ELF-1 (cell line): ENCODE results near the gene UTP4.
A peak's percentile ranks its signal among the peaks of the same experiment; 100 is the strongest.

Experiments used
- DNase-seq: peaks from one replicate; pipeline ENCODE4 v3.0.0-alpha.2; 2016; ENCODE audit warnings: low read depth, low spot score

Gene UTP4

DNA sequence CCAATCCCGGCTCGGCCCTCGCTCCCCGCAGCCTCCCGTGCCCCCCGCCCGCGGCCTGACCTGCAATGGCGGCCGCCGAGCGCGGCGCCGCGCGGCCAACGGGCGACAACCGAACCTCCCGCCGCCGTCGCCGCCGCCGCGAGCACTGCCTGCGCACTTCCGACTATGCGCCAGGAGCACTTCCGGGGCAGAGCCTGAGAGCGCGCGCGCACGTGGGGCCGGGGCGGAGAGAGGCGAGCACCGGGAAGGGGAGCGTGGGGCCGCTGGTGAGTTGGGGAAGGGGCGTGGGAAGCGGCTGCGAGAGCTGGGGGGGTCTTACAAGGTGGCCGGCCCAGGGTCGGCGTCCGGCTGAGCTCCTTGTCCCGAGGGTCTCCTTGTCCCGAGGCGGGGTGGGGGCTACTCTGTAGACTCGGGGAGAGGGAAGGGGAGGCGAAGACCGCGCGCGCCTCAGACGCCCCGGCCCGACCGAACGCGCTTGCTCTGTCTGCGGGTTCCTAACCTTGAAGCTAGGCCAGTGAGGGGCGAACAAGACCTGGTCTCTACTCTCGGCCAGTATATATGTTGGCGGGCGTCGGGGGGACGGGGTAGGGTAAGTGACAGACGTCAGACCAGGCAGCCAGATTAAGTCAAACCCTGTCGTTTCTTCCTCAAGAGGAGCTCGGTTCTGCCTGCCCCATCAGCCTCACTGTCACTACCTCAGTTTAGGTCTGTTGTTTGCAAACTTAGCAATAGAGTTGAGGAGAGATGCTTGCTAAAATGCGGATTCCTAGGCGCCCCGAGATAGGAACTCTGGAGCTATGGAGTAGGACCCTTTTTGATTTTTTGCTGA is at the start of gene UTP4, which contains the start of gene CHTF8:
Gene UTP4 (plus strand): TSS at position 226 of the 829 bp plus-strand sequence. CDS start 811 bp downstream, outside the sequence.
Gene CHTF8 (minus strand): TSS at position 165 of the 829 bp plus-strand sequence. CDS start 11,130 bp downstream, outside the sequence.
- DNase-seq, result peak; percentile 73

DNA sequence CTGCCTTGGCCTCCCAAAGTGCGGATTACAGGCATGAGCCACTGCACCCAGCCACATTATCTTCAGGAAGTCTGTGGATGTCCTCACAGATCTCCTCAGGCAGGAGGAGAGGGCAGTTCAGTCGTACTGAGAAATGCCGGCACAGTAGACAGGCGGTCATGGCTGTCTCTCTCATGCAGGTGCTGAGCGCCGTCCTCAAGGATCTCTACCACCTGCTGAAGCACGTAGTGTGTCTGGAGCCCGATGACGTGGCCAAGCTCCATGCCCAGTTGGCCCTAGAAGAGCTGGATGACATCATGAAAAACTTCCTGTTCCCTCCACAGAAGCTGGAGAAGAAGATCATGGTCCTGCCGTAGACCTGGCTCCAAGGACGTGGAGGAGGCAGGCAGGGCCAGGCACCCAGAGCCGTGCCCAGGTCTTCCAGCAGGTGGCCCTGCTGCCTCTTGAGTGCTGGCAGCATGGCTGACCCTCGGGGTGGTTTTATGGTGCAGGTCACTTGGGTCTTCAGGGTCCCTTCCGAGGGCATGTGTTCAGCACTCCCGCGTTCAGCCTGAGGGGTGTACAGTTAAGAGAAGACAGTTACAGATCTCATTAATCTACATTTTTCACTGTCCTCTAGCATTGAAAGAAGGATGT is 49.0 kb upstream of the UTP4 start:
- peak; percentile 48 for DNase-seq

DNA sequence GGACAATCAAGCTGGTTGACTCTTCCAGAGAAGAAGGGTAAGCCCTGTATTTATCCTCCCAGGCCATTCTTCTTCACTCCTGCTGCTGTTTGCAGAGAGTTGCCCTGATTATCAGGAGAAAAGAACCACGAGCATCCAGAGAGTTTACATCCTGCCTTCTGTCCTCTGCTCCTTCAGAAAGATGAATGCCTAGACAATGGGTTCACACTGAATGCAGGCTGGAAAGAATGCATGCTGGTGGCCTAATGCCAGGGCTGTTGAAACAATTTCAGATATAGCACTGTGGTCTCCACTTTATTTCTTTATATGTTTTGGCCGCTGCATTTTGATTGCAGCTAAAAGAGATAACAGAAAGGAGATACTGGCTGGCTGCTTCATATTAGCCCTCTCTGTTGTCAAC is 48.2 kb upstream of the UTP4 start:
- DNase-seq, result no peak

DNA sequence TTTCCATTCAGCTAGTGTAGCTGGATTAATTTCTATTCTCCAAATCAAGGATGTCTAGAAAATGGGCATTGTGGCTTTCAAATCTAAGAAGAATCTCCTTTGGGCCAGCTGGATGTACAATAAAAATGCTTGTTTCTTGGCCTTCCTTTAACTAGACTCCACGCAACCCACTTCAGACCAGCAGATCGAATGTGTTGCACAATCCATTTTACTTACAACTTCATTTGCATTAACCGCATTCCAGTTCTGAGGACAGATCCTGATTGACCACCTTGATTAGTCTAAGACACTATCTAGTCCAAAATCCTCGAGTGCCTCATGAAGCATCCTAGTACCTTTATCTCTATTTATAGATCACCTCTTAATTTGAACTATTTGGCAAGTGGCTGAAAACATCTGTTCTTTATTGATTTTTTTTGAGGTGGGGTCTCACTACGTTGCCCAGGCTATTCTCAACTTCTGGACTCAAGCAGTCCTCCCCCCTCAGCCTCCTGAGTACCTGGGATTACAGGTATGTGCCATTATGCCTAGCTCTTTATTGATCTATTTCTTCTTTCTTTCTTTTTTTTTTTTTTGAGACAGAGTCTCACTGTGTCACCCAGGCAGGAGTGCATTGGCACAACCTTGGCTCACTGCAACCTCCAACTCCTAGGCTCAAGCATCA is 47.3 kb upstream of the UTP4 start:
- no peak for DNase-seq

DNA sequence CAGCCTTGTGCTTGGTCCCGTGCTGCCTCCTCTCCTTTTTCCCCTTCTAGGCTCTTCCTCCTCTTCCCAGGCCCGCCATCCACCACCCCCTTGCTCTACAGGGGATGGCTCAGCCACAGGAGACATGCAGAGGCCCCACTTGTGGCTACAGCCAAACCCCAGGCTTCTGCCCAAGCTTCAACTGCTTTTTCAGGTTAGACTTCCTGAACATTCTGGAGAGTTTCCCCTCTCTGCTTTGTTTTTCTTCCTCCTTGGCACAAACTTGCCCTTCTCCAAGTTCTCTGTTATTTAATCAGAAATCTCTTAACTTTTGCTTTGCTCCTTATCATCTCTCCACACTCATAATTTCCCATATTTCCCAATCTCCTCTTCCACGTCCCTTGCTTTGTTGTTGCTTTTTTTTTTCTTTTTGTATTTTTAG is 45.3 kb upstream of the UTP4 start:
- DNase-seq, result no peak

DNA sequence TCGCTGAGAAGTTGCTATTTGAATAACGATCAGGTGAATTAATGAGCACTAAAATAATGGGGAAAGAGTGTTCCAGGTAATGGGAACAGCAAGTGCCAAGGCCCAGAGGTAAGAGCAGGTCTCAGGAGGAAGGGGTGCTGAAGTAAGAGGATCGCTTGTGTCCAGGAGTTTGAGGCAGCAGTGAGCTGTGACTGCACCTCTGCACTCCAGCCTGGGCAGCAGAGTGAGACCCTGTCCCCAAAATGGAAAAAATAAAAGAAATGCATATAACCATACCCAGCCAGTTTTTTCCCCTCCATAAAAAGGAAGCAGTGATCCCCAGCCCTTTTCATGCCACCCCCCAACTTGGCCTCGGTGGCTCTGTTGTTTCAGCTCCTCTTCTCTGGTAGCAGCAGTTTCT is 43.8 kb upstream of the UTP4 start:
- no peak for DNase-seq

DNA sequence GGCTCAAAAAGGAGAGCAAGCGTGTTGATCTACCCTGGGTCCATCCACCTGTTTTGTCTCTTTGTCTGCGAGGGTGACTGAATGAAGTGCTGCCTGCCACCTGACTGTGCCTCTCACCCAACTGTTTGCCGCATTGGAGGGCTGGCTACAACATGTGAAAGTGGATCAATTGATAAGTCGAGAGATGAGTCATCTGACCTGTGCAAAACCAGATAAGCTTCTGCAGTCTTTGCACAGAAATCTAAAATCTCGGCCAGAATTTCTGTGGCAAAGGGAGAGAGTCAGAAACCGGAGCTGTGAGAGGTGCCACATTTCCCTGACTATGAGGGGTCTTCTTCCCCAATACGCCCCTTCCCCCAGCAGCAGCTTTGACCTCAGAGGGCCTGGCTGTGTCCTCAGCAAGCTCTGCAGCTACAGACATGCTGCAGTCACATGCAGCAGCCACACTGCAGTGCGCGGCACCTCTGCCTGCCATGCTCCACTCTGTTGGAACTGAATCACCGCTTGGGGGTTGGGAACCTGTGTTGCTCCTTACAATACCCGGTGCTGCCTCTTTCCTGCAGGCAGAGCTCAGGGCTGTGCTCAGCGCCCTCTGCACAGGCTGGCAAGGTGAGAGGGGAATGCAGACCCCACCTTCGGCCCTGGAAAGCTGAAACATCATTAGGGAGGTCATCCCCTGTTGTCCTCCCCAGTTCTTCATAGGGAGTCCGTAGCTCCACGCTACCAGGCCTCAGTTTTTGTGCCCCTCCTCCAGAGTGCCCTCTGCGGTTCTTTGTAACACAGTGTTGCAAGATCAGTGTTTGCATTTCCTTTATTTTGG is 43.1 kb upstream of the UTP4 start:
- peak; percentile 64 for DNase-seq

DNA sequence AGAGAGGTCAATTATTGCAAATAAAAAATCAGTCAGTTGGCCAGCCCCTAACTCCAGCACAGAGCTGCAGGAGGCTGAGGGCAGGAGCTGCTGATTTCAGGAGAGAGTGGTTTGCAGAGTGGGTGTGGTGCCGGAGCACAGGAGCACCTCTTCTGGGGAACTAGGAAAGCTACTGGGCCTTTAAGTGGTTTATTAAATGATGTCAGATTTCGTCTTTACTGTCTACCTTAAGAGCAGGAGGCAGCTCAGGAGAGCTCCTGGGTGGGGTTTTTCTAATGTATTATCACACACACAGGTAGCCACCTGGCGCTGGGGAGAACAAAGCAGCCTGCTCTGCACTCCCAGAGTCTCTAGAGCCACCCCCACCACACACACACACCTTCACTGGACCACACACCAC is 38.5 kb upstream of the UTP4 start:
- no peak for DNase-seq

DNA sequence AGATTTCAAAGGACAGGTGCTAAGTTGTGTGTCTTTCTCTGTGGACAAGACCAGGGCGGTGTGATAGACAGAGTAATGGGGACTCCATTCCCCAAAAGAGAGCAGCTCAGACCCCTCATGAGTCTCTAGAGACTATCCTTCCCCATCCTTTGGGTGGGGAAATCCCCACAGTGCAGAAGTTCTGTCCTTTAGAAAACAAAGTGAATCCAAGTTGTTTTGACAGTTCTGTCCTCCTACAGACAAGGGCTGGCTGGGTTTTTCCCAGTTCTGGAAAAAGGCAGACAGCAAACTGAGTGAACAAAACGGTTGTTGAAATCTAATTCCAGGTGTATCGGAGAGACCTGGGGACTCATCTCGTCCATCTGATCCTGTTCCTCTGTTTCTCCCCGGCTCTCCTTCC is 37.9 kb upstream of the UTP4 start:
- DNase-seq, result no peak

DNA sequence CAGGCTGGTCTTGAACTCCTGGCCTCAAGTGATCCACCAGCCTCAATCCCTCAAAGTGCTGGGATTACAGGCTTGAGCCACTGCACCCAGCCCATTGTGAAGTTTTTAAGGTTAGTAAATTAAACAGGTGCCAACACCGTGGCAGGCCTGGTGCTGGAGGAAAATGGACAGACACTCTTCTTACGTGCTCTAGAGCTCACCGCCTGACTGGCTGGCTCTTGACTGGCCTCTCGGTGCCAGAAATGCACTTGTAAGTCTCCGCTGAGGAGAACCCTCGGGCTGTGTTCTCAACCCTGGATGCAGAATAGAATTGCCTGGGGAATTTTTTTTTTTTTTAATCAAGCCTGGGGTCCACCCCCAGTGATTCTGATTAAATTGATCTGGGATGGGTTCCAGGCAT is 37.3 kb upstream of the UTP4 start:
- no peak for DNase-seq

DNA sequence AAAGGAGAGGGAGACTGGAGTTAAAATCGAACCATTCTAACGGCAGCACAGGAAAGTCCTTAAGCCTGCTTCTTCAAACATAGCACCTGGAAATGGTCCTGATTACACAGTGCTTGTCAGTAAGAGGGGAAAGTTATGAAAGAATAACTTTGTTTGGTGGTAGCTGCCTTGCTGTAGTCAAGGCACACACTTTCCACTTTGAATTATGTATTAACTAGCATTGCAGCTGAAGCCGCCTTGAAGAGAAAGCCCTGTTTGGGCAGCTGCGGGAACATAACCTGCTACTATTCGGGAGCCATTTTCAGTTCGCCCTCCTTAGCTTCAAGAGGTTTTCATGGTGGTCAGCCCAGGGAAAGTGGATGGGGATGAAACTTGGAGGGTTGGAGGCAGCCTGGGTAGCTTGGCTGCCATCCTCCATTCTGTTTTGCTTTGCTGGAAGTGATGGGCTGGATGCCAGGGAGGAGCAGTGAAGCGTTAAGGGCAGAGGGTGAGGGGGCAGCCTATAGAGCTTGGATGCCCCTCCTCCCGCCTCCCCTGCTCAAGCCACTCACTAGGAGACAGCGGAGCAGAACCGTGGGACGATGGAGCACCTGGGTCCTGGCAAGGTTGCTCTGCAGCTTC is 32.3 kb upstream of the UTP4 start:
- DNase-seq, result no peak

DNA sequence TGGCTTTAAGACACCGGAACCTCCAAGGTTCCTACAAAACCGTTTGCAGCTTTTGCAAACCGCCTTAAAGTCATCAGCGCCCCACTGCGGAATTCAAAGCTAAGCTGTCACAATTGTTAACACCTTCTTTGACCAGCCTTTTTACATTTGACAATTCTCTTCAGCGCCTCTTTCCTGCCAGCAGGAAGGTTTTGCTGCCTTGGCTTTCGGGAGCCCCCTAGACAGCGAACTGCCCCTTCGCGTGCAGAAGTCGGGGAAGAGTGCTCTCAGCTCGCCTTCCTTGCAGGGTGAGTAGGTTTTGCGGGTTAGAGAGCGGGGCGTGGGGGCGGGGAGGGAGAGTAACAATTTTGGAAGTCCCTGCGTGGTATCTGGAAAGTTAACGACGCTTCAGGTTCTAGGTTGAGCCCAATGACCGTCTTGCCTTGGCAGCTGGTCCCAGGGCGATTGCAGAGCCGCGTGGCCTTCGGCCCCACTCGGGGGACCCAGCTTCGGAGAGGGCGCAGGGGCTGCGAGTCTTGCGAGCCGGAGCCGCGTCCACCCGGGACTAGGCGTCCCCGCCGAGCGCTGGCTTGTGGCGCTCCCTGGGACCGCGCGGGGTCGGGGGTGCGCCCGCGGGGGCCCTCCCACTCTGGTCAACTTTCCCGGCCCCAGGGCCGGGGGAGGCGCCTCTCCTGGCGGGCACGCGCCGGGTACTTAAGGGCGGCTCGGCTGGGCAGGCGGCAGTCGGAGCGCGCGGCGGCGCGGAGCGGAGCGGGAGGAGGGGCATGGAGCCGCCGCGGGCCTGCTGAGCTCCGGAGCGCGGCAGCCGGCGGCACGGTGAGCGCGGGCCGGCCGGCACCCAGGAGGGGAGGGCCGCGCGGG is 26.7 kb upstream of the UTP4 start, which contains the start of gene HAS3:
Gene HAS3 (plus strand): TSS at position 153 of the 861 bp plus-strand sequence. CDS start 3,743 bp downstream, outside the sequence.
- peak; percentile 83 for DNase-seq

DNA sequence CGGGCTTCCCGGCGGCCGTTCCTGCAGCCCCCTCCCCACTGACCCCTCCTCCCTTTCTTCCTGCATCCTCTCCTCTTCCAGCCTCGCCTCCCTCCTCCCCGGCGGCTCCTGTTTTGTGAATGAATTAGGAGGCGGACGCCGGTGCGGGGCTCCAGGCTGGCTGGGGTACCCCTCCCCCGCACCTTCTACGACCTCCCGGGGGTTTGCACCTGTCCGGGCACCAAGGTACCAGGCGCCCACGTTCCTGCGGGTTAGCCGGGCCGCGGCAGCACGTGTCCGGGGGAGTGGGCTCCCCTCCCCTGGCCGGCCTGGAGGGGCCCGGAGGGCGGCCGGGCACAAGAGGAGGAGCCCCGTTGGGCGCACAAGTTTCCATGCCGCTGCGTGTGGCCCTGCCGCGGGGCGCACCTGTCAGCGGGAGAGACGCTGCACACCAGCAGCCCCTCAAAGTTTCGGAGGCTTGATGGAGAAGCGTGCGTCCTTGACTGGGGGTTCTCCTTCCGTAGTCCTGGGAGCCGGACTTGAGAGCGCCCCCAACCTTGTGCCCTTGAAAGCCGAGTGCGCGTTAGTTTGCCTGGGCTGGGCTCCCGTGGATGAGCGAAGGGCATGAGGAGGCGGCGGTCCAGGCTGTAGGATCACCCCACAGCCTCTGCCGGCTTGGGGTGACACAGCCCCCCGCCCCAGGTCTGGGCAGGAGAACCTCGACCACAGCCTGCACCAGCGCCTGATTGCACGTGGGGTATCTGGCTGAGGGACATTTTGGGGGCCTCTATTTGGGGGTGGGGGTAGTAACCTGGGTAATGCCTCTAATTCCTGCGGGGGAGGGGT is 25.7 kb upstream of the UTP4 start:
- DNase-seq, result peak; percentile 51

DNA sequence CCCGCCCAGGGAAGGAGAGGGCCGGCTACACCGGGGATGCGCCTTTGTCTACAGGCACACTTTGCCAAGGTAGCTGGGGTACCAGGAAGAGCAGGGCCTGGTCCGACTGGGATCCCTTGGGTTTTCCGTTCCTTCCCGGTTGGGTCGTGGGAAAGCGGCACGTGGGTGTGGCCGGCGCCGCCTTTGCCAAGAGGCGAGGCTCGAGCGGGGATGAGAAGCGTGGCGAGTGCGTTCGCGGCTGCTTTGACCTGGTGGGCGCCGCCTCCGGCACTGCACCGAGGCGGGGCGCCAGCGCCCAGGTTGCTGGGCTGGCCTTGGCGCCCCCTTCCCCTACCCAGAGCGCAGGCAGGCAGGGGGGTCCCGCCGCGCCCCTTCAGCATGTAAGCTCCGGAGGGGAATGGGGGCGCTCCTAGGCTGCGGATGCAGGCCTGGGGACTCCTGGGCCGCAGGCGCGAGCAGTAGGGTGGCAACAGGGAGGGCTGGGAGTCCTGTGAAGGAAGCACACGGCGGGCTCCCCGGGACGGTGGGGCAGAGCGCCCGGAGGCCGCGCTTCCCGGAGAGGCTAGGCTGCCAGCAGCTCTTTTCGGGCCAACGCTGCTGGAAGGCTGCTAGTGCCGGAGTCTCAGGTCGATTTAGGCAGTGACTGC is 25.0 kb upstream of the UTP4 start:
- peak; percentile 39 for DNase-seq

DNA sequence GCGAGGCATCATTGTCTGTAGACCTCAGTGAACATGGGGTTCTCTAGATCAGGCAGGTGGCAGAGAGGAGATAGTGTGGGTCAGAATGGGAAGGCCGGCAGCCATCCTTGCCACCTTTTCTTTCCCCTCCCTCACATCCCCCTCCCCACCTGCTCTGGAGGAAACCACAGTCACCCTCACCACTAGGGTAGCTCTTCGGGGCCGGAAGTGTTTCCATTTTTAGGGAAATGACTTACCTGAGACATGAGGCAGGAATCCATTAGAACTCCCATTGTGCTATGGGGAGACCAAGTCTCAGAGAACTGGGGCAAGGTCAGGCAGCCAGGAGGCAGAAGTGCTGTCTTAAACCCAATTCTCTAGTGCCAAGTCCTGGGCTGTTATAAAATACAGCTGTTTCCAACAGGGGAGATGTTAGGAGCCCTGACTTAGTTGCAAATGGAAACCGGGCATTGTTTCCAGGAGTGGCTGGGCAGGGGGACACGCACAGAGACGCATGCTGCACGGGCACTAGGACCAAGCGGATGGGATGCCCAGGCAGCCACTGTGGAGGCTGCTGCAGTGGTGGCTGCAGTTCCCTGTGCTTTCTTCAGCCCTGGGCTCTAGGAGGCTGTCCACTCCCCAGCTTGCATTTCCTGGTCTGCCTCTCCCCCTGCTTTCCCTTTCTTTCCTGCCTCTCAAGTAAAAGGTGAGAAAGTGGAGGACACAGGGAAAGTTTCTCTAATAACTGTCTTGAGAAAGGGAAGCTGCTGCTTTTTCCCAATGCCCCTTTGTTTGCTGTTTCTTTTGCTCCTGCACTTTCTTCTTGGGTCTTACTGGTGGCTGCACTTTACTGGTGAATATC is 24.2 kb upstream of the UTP4 start:
- DNase-seq, result peak; percentile 51

DNA sequence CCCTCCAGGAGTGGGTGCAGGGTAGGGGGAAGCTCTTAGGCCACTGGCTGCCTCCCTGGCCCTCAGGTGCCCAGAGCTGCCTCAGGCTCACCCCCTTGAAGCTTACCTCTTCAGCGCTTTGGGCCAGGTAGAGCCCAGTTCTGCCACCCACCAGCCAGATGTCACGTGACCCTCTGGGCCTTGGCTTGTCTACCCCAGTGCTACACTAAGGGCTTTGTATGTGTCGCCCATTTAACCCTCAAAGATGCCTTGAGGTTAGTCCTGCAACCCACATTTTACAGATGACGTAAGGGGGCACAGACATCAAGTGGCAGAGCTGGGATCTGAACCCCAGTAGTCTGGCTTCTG is 23.6 kb upstream of the UTP4 start:
- no peak for DNase-seq

DNA sequence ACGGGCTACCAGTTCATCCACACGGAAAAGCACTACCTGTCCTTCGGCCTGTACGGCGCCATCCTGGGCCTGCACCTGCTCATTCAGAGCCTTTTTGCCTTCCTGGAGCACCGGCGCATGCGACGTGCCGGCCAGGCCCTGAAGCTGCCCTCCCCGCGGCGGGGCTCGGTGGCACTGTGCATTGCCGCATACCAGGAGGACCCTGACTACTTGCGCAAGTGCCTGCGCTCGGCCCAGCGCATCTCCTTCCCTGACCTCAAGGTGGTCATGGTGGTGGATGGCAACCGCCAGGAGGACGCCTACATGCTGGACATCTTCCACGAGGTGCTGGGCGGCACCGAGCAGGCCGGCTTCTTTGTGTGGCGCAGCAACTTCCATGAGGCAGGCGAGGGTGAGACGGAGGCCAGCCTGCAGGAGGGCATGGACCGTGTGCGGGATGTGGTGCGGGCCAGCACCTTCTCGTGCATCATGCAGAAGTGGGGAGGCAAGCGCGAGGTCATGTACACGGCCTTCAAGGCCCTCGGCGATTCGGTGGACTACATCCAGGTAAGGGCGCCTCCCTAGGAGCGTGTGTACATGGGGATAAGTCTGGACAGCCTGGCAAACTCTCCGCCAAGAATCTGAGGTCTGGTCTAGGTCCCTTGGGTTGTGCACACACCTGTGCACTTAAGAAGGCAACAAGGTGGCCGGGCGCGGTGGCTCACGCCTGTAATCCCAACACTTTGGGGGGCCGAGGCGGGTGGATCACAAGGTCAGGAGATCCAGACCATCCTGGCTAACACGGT is 22.8 kb upstream of the UTP4 start:
- no peak for DNase-seq
